ENCODE measurements around the gene METTL24.

The METTL24 gene

DNA sequence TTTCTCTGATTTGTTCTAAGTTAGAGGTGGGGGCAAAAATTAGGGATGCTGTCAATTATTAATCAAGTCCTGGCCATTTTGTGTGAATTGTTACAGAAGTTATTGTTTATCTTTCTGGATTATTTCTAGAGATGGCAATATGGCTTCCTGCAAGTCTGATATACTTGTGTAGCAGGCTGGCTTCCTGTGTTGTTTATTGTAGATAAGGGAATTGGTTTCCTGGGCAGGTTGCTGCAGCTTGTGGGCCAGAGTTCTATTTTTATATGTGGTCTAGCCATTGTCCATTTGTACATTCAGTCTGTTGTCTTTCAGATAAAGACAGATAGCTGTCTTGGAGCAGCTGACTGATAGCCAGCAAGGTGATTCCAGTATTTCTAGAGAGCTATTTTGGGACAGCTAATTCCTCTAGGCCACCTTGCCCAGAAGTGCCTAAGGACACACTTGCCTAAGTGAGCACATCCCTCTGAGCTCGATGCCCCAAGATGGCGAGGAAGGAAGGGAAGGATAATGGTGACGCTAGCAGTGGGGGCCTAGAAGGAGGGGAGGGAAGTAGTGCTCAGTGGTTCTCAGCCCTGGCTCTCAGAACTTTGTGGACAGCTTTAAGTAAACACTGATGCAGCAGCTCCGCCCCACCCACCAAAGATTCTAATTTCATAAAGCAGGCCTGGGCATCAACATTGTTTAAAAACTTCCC lies 31.7 kb upstream of the METTL24 start:
- DNase-seq (ENCODE audit: low read depth in 1 of 2, low spot score in 1 of 2) = no peak
- TF ChIP-seq, protein P1, sequence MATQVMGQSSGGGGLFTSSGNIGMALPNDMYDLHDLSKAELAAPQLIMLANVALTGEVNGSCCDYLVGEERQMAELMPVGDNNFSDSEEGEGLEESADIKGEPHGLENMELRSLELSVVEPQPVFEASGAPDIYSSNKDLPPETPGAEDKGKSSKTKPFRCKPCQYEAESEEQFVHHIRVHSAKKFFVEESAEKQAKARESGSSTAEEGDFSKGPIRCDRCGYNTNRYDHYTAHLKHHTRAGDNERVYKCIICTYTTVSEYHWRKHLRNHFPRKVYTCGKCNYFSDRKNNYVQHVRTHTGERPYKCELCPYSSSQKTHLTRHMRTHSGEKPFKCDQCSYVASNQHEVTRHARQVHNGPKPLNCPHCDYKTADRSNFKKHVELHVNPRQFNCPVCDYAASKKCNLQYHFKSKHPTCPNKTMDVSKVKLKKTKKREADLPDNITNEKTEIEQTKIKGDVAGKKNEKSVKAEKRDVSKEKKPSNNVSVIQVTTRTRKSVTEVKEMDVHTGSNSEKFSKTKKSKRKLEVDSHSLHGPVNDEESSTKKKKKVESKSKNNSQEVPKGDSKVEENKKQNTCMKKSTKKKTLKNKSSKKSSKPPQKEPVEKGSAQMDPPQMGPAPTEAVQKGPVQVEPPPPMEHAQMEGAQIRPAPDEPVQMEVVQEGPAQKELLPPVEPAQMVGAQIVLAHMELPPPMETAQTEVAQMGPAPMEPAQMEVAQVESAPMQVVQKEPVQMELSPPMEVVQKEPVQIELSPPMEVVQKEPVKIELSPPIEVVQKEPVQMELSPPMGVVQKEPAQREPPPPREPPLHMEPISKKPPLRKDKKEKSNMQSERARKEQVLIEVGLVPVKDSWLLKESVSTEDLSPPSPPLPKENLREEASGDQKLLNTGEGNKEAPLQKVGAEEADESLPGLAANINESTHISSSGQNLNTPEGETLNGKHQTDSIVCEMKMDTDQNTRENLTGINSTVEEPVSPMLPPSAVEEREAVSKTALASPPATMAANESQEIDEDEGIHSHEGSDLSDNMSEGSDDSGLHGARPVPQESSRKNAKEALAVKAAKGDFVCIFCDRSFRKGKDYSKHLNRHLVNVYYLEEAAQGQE (IDR thresholded peaks at IDR 0.05; ENCODE audit: insufficient replicate concordance, low read depth) = no peak
- no peak for TF ChIP-seq SPI1 (IDR thresholded peaks at IDR 0.05; ENCODE audit: borderline replicate concordance, low read depth)
- no peak for TF ChIP-seq POLR2AphosphoS5 (IDR thresholded peaks at IDR 0.05; ENCODE audit: low read depth)
- no peak for TF ChIP-seq GABPA (IDR thresholded peaks at IDR 0.05; ENCODE audit: low read depth)
- TF ChIP-seq, protein P2, sequence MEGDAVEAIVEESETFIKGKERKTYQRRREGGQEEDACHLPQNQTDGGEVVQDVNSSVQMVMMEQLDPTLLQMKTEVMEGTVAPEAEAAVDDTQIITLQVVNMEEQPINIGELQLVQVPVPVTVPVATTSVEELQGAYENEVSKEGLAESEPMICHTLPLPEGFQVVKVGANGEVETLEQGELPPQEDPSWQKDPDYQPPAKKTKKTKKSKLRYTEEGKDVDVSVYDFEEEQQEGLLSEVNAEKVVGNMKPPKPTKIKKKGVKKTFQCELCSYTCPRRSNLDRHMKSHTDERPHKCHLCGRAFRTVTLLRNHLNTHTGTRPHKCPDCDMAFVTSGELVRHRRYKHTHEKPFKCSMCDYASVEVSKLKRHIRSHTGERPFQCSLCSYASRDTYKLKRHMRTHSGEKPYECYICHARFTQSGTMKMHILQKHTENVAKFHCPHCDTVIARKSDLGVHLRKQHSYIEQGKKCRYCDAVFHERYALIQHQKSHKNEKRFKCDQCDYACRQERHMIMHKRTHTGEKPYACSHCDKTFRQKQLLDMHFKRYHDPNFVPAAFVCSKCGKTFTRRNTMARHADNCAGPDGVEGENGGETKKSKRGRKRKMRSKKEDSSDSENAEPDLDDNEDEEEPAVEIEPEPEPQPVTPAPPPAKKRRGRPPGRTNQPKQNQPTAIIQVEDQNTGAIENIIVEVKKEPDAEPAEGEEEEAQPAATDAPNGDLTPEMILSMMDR (IDR thresholded peaks at IDR 0.05; ENCODE audit: insufficient read depth, low read length) = no peak
- Histone ChIP-seq H3K27me3 (ENCODE audit: insufficient read depth, poor library complexity, severe bottlenecking) (no peaks in the 10 kb centered on the region), H3K27ac (replicated peaks) (no peak overlapping the region), H3K4me3 (replicated peaks; ENCODE audit: insufficient read depth, low read length) (no peak overlapping the region)

DNA sequence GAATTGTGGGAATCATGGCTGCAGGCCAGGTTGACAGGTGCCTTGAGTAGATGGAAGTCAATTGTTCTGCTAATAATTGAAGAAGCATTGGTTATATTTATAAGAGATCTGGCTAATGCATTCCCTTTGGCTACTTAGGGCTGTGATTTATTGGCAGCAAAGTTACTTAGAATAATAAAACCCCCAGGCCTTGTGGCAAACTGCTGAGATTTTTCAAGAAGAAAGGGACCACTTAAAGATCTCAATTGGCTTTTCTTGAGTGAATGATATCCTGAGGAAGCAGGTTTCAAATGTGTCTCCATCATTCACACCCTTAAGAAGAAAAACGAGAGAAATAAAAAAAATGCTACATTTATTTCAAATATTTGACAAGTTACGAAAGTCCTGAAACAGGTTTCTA lies 29.8 kb upstream of the METTL24 start:
- Histone ChIP-seq H3K27ac (replicated peaks) (no peak overlapping the region), H3K27me3 (ENCODE audit: insufficient read depth, poor library complexity, severe bottlenecking) (no peaks in the 10 kb centered on the region), H3K4me3 (replicated peaks; ENCODE audit: insufficient read depth, low read length) (no peak overlapping the region)
- no peak for DNase-seq (ENCODE audit: low read depth in 1 of 2, low spot score in 1 of 2)
- TF ChIP-seq, protein P1 (IDR thresholded peaks at IDR 0.05; ENCODE audit: insufficient replicate concordance, low read depth) = no peak
- no peak for TF ChIP-seq SPI1 (IDR thresholded peaks at IDR 0.05; ENCODE audit: borderline replicate concordance, low read depth)
- no peak for TF ChIP-seq GABPA (IDR thresholded peaks at IDR 0.05; ENCODE audit: low read depth)
- TF ChIP-seq, protein P2 (IDR thresholded peaks at IDR 0.05; ENCODE audit: insufficient read depth, low read length) = no peak
- TF ChIP-seq POLR2AphosphoS5 (IDR thresholded peaks at IDR 0.05; ENCODE audit: low read depth) = no peak

DNA sequence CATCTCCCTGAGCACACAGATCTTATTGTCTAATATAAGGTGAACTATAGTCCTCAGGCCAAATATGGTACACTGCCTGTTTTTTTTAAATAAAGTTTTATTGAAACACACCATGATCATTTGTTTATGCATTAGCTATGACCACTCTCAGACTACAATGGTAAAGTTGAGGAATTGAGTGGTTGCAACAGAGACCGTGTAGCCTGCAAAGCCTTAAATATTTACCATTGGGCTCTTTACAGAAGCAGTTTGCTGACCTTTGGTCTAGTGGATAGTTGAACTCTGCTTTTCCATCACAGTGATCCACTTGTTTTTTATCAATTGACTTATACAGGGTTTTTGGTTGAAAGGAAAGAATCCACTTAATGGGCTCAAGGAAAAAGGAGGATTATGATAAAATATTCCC lies 27.3 kb upstream of the METTL24 start:
- Histone ChIP-seq H3K4me3 (replicated peaks; ENCODE audit: insufficient read depth, low read length) (no peak overlapping the region), H3K27me3 (ENCODE audit: insufficient read depth, poor library complexity, severe bottlenecking) (no peaks in the 10 kb centered on the region), H3K27ac (replicated peaks) (no peak overlapping the region)
- DNase-seq (ENCODE audit: low read depth in 1 of 2, low spot score in 1 of 2) = no peak
- TF ChIP-seq POLR2AphosphoS5 (IDR thresholded peaks at IDR 0.05; ENCODE audit: low read depth) (no peak), GABPA (IDR thresholded peaks at IDR 0.05; ENCODE audit: low read depth) (no peak), SPI1 (IDR thresholded peaks at IDR 0.05; ENCODE audit: borderline replicate concordance, low read depth) (no peak)
- TF ChIP-seq, protein P1 (IDR thresholded peaks at IDR 0.05; ENCODE audit: insufficient replicate concordance, low read depth) = no peak
- TF ChIP-seq, protein P2 (IDR thresholded peaks at IDR 0.05; ENCODE audit: insufficient read depth, low read length) = no peak
